AG09309 (cell line): ENCODE data around the gene ADCY3.
"Not testable (repeated sequence)": the region's sequence is repeated elsewhere in the genome, so short reads cannot be mapped to it uniquely, and the experiment has no call there.

Experiments used
- DNase-seq: peaks from one replicate; pipeline ENCODE4 v3.0.0-alpha.2; 2010; ENCODE audit warnings: low read depth
- H3K4me3 ChIP-seq: 2 replicates; pipeline ENCODE4 v1.5.1; 2011; ENCODE audit warnings: mild to moderate bottlenecking, low read depth, low read length, moderate library complexity; ENCODE audit not compliant: control insufficient read depth
- TF ChIP-seq, protein P1 (sequence below): IDR thresholded peaks from 2 replicates; pipeline ENCODE4 v1.5.1; 2011; ENCODE audit warnings: mild to moderate bottlenecking, low read depth, low read length, inconsistent platforms; ENCODE audit not compliant: insufficient read depth, control insufficient read depth; ENCODE audit errors: missing control alignments

The ADCY3 gene

DNA sequence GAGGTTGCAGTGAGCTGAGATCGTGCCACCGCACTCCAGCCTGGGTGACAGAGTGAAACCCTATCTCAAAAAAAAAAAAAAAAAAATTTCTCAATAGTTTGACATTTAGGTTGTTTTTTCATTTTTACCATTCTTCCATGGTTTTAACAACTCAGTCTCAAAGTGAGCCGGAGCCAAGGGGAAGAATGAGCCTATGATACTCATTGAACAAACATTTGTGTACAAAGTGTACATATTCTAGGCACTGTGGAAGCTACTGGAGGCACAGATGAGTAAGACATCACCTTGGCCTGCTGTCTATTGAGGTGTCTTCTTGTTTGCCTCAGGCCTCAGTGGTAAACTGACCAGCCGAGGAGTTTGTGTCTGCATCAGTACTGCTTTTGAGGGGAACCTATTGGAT, 104.9 kb downstream of the ADCY3 start:
- H3K4me3 ChIP-seq: no peak overlapping the region
- TF ChIP-seq, protein P1, sequence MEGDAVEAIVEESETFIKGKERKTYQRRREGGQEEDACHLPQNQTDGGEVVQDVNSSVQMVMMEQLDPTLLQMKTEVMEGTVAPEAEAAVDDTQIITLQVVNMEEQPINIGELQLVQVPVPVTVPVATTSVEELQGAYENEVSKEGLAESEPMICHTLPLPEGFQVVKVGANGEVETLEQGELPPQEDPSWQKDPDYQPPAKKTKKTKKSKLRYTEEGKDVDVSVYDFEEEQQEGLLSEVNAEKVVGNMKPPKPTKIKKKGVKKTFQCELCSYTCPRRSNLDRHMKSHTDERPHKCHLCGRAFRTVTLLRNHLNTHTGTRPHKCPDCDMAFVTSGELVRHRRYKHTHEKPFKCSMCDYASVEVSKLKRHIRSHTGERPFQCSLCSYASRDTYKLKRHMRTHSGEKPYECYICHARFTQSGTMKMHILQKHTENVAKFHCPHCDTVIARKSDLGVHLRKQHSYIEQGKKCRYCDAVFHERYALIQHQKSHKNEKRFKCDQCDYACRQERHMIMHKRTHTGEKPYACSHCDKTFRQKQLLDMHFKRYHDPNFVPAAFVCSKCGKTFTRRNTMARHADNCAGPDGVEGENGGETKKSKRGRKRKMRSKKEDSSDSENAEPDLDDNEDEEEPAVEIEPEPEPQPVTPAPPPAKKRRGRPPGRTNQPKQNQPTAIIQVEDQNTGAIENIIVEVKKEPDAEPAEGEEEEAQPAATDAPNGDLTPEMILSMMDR: no peak
- DNase-seq: no peak

DNA sequence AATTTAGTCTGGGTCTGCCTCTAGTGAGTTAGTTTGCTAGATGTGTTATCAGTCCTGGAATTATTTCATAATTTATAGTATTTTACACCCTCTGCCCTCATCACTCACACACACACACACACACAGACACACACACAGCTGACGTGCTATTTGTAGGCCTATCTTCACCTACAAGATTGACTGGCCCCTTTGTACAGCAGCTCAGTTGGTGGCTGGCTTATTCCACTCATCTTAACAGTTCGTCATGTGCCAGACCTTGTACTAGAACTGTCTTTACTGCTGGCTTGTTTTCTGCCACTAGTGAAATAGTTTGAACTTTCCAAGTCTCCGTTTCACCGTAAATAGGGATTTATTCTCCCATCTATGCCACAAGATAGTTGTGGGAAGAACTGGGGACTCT, 105.5 kb downstream of the ADCY3 start:
- no peak for DNase-seq
- TF ChIP-seq, protein P1: no peak
- no peak overlapping the region for H3K4me3 ChIP-seq

DNA sequence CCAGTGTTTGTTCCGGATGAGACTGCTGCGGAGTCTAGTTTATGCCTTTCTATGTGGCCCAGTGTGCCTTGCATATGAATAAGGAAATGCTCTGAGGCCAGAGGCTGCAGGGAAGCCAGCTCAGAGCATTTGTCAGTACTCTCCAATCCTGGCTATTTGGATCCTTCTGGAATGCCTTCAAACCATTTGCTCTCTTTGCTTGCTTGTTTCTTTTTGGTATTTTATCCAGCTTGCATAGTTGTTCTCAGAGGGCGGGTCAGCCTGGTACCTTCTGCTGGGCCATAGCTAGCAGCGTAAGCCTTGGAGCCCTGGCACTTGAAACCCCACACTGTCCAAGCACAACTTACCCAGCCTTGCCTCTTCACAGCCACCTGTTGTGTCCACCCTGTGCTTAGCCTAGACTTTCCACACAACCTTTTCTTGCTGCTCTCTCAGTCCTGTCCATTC, 106.3 kb downstream of the ADCY3 start:
- DNase-seq: no peak
- no peak overlapping the region for H3K4me3 ChIP-seq
- TF ChIP-seq, protein P1: no peak

DNA sequence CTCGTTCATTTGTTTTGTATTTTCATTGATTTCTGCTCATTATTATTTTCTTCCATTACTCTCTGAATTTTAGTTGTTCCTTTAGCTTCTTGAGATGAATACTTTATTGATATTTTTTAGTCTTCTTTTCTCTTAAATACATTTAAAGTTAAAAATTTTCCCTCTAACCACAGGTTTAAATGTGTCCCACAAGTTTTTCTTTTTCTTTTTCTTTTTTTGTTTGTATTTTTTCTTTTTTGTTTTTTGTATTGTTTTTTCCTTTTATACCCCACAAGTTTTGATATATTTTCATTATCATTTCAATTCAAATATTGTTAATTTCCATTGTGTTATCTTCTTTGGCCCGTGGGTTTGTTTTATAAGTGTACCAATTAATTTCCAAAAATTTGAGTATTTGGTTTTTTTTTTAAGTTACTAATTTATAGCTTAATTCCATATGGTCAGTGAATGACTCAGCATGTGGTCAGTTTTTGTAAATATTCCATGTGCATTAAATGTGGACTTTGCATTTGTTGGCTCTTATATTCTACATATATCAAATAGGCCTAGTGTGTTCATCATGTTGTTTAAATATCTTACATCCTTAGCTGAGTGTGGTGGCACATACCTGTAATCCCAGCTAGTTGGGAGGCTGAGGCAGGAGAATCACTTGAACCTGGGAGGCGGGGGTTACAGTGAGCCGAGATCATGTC, 110.6 kb downstream of the ADCY3 start:
- no peak for DNase-seq
- TF ChIP-seq, protein P1: no peak

DNA sequence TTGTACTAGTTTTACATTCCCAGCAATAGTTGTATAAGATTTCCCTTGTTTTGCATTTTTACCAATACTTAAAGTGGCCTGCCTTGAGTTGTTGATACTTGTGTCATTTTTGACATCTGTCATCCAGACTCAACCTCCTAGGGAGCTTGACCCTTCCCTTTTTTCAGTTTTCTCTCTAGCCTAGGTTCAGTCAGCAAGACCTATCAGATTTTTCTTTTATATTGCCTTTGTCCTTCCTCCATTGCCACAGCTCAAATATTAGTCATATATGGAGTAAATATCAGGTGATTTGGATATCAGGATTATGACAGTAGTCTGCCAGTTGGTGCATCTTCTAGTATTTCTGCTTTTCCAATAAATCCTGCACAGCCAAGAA, 113.4 kb downstream of the ADCY3 start:
- TF ChIP-seq, protein P1: no peak
- no peak overlapping the region for H3K4me3 ChIP-seq
- DNase-seq: no peak

More for the DNA sequence above, 110.6 kb downstream of the ADCY3 start:
- no peak overlapping the region for H3K4me3 ChIP-seq

DNA sequence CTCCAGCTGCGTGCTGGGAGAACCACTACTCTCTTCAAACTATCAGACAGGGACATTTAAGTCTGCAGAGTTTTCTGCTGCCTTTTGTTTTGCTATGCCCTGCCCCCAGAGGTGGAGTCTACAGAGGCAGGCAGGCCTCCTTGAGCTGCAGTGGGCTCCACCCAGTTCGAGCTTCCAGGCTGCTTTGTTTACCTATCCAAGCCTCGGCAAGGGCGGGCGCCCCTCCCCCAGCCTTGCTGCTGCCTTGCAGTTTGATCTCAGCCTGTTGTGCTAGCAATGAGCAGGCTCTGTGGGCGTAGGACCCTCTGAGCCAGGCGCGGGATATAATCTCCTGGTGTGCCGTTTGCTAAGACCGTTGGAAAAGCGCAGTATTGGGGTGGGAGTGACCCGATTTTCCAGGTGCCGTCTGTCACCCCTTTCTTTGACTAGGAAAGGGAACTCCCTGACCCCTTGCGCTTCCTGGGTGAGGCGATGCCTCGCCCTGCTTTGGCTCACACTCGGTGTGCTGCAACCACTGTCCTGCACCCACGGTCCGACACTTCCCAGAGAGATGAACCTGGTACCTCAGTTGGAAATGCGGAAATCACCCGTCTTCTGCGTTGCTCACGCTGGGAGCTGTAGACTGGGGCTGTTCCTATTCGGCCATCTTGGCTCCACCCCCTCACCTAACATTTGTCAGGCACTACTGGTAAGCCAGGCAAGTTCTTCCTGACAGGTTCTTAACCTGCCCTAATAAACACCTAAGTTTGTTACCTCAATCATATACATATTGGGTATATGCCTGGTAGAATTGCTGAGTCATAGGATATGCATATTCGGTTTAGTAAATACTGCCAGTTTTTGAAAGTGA, 114.0 kb downstream of the ADCY3 start:
- DNase-seq, H3K4me3 ChIP-seq: not testable (repeated sequence)

DNA sequence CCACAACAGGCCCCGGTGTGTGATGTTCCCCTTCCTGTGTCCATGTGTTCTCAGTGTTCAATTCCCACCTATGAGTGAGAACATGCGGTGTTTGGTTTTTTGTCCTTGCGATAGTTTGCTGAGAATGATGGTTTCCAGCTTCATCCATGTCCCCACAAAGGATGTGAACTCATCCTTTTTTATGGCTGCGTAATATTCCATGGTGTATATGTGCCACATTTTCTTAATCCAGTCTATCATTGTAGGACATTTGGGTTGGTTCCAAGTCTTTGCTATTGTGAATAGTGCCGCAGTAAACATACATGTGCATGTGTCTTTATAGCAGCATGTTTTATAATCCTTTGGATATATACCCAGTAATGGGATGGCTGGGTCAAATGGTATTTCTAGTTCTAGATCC, 119.5 kb downstream of the ADCY3 start:
- H3K4me3 ChIP-seq, DNase-seq: not testable (repeated sequence)
